ENCODE results near the gene CNNM2. TPM values are rescaled to one million over a fixed set of nuclear protein-coding genes. Genes with fewer than 3 reads are reported as not detected.
A peak's percentile ranks its signal among the peaks of the same experiment; 100 is the strongest.

CNNM2 gene
- total and polyA plus RNA-seq, 5 experiments from 2014 or later = 4.4 to 15.5 (median 5.7) TPM

GRCh38 chr10:103077020-103077419 lies 158.9 kb downstream of the CNNM2 start:
- POLR2A ChIA-PET = no interaction called here
- no peak overlapping the region for H3K4me3 Mint-ChIP-seq
- no peaks in the 10 kb centered on the region for H3K4me1 Mint-ChIP-seq
- no peak for ATAC-seq
- no peaks in the 10 kb centered on the region for H3K27me3 Mint-ChIP-seq
- H3K36me3 Mint-ChIP-seq = peaks cover 0 to 38% (median 20%) of the 10 kb centered on the region in 3 donors
- no peaks in the 10 kb centered on the region for H3K9me3 Mint-ChIP-seq
- peak overlapping the region in 1 of 10 donors; percentile 40 for H3K27ac Mint-ChIP-seq
- DNase-seq = no peak

GRCh38 chr10:103077491-103078308 lies 159.6 kb downstream of the CNNM2 start:
- no peak overlapping the region for H3K4me3 Mint-ChIP-seq
- peaks cover 0 to 38% (median 20%) of the 10 kb centered on the region in 3 donors for H3K36me3 Mint-ChIP-seq
- no peak for ATAC-seq
- no peaks in the 10 kb centered on the region for H3K27me3 Mint-ChIP-seq
- POLR2A ChIA-PET = no interaction called here
- no peaks in the 10 kb centered on the region for H3K4me1 Mint-ChIP-seq
- no peaks in the 10 kb centered on the region for H3K9me3 Mint-ChIP-seq
- no peak overlapping the region for H3K27ac Mint-ChIP-seq
- no peak for DNase-seq

- Mint-ChIP-seq H3K27me3 (no peaks in the 10 kb centered on the region), H3K4me3 (no peak overlapping the region), H3K4me1 (no peaks in the 10 kb centered on the region), H3K27ac (no peak overlapping the region), H3K36me3 (peaks cover 0 to 42% (median 20%) of the 10 kb centered on the region in 3 donors), H3K9me3 (no peaks in the 10 kb centered on the region)
- POLR2A ChIA-PET = no interaction called here
- DNase-seq = no peak
- no peak for ATAC-seq
Measured at GRCh38 chr10:103078309-103078615, 160.2 kb downstream of the CNNM2 start.

GRCh38 chr10:103078676-103079075 lies 160.6 kb downstream of the CNNM2 start:
- no peaks in the 10 kb centered on the region for H3K4me1 Mint-ChIP-seq
- no peaks in the 10 kb centered on the region for H3K9me3 Mint-ChIP-seq
- no peaks in the 10 kb centered on the region for H3K27me3 Mint-ChIP-seq
- ATAC-seq (no peak), DNase-seq (no peak)
- peaks cover 0 to 46% (median 20%) of the 10 kb centered on the region in 3 donors for H3K36me3 Mint-ChIP-seq
- H3K4me3 Mint-ChIP-seq = no peak overlapping the region
- POLR2A ChIA-PET = no interaction called here
- H3K27ac Mint-ChIP-seq = no peak overlapping the region

GRCh38 chr10:103079100-103079499 lies 161.0 kb downstream of the CNNM2 start:
- no peak for DNase-seq
- POLR2A ChIA-PET = interaction anchor here (0.6 kb wide), 1 partner anchor 359 kb away, joined by 4 read pairs; no protein-coding TSS in a partner anchor

GRCh38 chr10:103079946-103080345 lies 161.9 kb downstream of the CNNM2 start:
- Mint-ChIP-seq H3K9me3 (no peaks in the 10 kb centered on the region), H3K4me3 (no peak overlapping the region), H3K36me3 (peaks cover 0 to 40% (median 20%) of the 10 kb centered on the region in 3 donors), H3K27ac (no peak overlapping the region), H3K27me3 (no peaks in the 10 kb centered on the region), H3K4me1 (no peaks in the 10 kb centered on the region)
- POLR2A ChIA-PET = interaction anchor here (0.6 kb wide), 1 partner anchor 360 kb away, joined by 4 read pairs; no protein-coding TSS in a partner anchor
- ATAC-seq (no peak), DNase-seq (no peak)

More at GRCh38 chr10:103079100-103079499, 161.0 kb downstream of the CNNM2 start:
- Mint-ChIP-seq H3K9me3 (no peaks in the 10 kb centered on the region), H3K36me3 (peaks cover 0 to 46% (median 20%) of the 10 kb centered on the region in 3 donors), H3K4me1 (no peaks in the 10 kb centered on the region), H3K27ac (no peak overlapping the region), H3K4me3 (no peak overlapping the region), H3K27me3 (no peaks in the 10 kb centered on the region)
- ATAC-seq = no peak

- ATAC-seq (no peak), DNase-seq (no peak)
- Mint-ChIP-seq H3K4me3 (no peak overlapping the region), H3K27me3 (no peaks in the 10 kb centered on the region), H3K36me3 (peaks cover 0 to 45% (median 19%) of the 10 kb centered on the region in 3 donors), H3K9me3 (no peaks in the 10 kb centered on the region), H3K27ac (peak overlapping the region in 4 of 10 donors; percentile 20 to 78 (median 58)), H3K4me1 (no peaks in the 10 kb centered on the region)
- POLR2A ChIA-PET = no interaction called here
Measured at GRCh38 chr10:103080891-103081581, 162.9 kb downstream of the CNNM2 start.

GRCh38 chr10:103082683-103083082 lies 164.6 kb downstream of the CNNM2 start:
- POLR2A ChIA-PET = no interaction called here
- no peak for DNase-seq
- Mint-ChIP-seq H3K4me1 (no peaks in the 10 kb centered on the region), H3K27ac (peak overlapping the region in 6 of 10 donors; percentile 0 to 90 (median 56)), H3K9me3 (no peaks in the 10 kb centered on the region), H3K36me3 (peaks cover 0 to 42% (median 6%) of the 10 kb centered on the region in 3 donors), H3K4me3 (no peak overlapping the region), H3K27me3 (no peaks in the 10 kb centered on the region)
- no peak for ATAC-seq

- H3K27ac Mint-ChIP-seq = peak overlapping the region in 5 of 10 donors; percentile 5 to 90 (median 44)
- POLR2A ChIA-PET = no interaction called here
- H3K4me1 Mint-ChIP-seq = no peaks in the 10 kb centered on the region
- H3K4me3 Mint-ChIP-seq = no peak overlapping the region
- H3K9me3 Mint-ChIP-seq = no peaks in the 10 kb centered on the region
- H3K27me3 Mint-ChIP-seq = no peaks in the 10 kb centered on the region
- DNase-seq (no peak), ATAC-seq (no peak)
- H3K36me3 Mint-ChIP-seq = peaks cover 0 to 44% (median 9%) of the 10 kb centered on the region in 3 donors
Measured at GRCh38 chr10:103083266-103083976, 165.3 kb downstream of the CNNM2 start.

- H3K27ac Mint-ChIP-seq = peak overlapping the region in 5 of 10 donors; percentile 19 to 82 (median 44)
- H3K27me3 Mint-ChIP-seq = no peaks in the 10 kb centered on the region
- H3K36me3 Mint-ChIP-seq = peaks cover 0 to 47% (median 7%) of the 10 kb centered on the region in 3 donors
- no peaks in the 10 kb centered on the region for H3K9me3 Mint-ChIP-seq
- H3K4me3 Mint-ChIP-seq = no peak overlapping the region
- POLR2A ChIA-PET = no interaction called here
- no peak for DNase-seq
- ATAC-seq = no peak
- H3K4me1 Mint-ChIP-seq = no peaks in the 10 kb centered on the region
Measured at GRCh38 chr10:103083977-103084320, 165.9 kb downstream of the CNNM2 start.

- DNase-seq = no peak
- ATAC-seq = no peak
- Mint-ChIP-seq H3K27ac (peak overlapping the region in 1 of 10 donors; percentile 64), H3K4me1 (no peaks in the 10 kb centered on the region), H3K9me3 (no peaks in the 10 kb centered on the region), H3K36me3 (peaks cover 0 to 70% (median 13%) of the 10 kb centered on the region in 3 donors), H3K27me3 (no peaks in the 10 kb centered on the region), H3K4me3 (no peak overlapping the region)
- POLR2A ChIA-PET = no interaction called here
Measured at GRCh38 chr10:103086261-103086660, 168.2 kb downstream of the CNNM2 start.

GRCh38 chr10:103086799-103087198 lies 168.7 kb downstream of the CNNM2 start:
- DNase-seq (no peak), ATAC-seq (no peak)
- peak overlapping the region in 4 of 10 donors; percentile 14 to 57 (median 23) for H3K27ac Mint-ChIP-seq
- no peaks in the 10 kb centered on the region for H3K27me3 Mint-ChIP-seq
- no peak overlapping the region for H3K4me3 Mint-ChIP-seq
- no peaks in the 10 kb centered on the region for H3K4me1 Mint-ChIP-seq
- peaks cover 0 to 76% (median 15%) of the 10 kb centered on the region in 3 donors for H3K36me3 Mint-ChIP-seq
- POLR2A ChIA-PET = interaction anchor here (0.7 kb wide), 1 partner anchor 515 kb away, joined by 5 read pairs; no protein-coding TSS in a partner anchor
- no peaks in the 10 kb centered on the region for H3K9me3 Mint-ChIP-seq

GRCh38 chr10:103089493-103089892 lies 171.4 kb downstream of the CNNM2 start:
- Mint-ChIP-seq H3K27ac (peak overlapping the region in 2 of 10 donors; percentile 8 to 28), H3K4me3 (no peak overlapping the region), H3K4me1 (no peaks in the 10 kb centered on the region), H3K36me3 (peaks cover 0 to 95% (median 26%) of the 10 kb centered on the region in 3 donors), H3K27me3 (no peaks in the 10 kb centered on the region), H3K9me3 (no peaks in the 10 kb centered on the region)
- POLR2A ChIA-PET = no interaction called here
- DNase-seq (no peak), ATAC-seq (no peak)

Measured in naive thymus-derived CD8-positive, alpha-beta T cell (primary cell).